GM18517 (cell line): Measurements from ENCODE around the gene THRSP.
"Not testable (repeated sequence)": the region's sequence is repeated elsewhere in the genome, so short reads cannot be mapped to it uniquely, and the experiment has no call there.

ENCODE experiments used
- ATAC-seq: cut with Tn5 transposase; IDR thresholded peaks from one replicate; pipeline ENCODE4 v1.9.1; 2021; ENCODE audit warnings: mild to moderate bottlenecking, moderate library complexity; ENCODE audit not compliant: unreplicated experiment

The THRSP gene

DNA sequence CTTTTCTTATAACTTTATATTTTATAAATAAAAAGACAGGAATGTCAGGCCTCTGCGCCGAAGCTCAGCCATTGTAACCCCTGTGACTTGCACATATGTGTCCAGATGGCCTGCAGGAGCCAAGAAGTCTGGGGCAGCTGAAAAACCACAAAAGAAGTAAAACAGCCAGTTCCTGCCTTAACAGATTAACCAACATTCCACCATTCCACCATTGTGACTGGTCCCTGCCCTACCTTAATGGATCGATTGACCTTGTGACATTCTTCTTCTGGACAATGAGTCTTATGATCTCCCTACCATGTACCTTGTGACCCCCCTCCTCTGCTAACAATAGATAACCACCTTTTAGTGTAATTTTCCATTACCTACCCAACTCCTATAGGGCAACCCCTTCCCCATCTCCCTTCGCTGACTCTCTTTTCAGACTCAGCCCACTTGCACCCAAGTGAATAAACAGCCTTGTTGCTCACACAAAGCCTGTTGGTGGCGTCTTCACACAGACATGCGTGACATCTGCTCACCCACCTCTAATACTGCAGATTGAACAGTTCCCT, 22.9 kb downstream of the THRSP start:
- ATAC-seq = not testable (repeated sequence)

DNA sequence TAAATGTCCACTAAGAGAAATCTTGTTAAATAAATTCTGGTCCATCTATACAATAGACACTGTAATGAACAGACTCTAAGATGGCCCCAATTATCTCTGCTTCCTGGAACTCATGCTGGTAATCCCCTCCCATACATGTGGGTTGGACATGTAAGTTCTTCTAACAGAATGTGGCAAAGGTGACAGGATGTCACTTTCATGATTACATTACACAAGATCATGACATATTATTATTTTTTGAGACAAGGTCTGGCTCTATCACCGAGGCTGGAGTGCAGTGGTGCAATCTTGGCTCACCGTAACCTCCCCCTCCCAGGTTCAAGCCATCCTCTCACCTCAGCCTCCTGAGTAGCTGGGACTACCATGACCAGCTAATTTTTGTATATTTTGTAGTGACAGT, 30.6 kb downstream of the THRSP start:
- ATAC-seq = no peak

DNA sequence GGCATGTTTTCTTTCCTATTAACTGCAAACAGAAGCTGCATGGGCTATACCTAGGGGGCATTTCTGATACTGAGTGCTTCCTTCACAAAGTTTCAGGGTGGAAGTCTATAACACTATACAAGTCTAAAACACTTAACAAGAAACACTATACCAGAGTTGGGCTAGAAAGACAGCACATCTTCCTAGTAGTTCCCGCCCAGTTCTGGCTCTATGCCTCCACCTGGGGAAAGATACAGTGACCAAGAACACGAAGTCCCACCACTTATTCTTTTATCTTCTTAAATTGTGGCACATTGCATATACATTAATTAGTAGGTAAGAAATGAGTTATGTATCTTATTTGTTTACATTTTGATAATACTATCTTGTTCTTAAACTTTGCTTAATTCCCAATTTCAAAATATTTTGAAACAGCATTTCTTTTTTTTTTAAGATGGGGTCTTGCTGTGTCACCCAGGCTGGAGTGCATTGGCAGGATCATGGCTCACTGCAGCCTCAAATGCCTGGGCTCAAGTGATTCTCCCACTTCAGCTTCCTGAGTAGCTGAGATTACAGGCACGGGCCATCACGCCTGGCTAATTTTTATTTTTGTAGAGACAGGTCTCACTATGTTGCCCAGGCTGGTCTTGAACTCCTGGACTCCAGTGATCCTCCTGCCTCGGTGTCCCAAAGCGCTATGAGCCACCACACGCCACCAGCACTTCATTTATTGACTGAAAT, 34.2 kb downstream of the THRSP start:
- no peak for ATAC-seq

DNA sequence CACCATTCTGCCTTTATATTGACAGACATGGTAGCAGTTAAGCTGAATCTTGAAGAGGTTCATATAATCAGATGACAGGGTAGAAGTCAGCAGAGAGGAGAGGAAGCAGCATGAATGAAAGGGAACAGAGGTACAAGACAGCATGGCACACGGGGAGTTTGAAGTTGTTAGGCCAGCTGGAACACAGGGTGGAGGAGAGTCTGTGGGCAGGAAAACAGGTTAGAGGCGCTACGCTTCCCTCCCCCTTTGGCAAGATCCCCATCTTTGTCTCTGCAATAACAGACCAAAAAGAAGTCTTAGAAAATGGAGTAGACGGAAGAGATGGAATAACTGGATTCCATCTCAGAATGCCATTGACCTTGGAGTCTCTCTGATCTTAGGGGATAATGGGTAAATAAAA, 36.0 kb downstream of the THRSP start:
- ATAC-seq = no peak

DNA sequence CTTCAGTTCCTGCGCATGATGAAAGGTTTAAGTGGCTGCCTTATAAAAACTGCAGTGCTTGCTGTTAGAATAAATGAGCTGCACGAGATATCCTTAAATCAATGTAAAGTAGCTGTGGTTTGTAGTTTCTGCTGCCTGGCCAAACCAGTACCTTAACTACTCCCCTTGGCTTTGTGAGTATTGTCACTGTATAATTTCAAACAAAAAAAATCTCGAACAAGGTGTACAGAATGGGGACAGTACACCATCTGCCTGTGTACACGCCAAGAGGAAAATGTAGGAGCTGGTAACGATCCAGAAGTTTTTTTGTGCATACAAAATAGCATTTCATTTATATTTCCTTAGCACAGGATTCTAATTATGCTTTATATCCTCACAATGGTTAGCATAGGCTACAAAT, 36.6 kb downstream of the THRSP start:
- no peak for ATAC-seq

DNA sequence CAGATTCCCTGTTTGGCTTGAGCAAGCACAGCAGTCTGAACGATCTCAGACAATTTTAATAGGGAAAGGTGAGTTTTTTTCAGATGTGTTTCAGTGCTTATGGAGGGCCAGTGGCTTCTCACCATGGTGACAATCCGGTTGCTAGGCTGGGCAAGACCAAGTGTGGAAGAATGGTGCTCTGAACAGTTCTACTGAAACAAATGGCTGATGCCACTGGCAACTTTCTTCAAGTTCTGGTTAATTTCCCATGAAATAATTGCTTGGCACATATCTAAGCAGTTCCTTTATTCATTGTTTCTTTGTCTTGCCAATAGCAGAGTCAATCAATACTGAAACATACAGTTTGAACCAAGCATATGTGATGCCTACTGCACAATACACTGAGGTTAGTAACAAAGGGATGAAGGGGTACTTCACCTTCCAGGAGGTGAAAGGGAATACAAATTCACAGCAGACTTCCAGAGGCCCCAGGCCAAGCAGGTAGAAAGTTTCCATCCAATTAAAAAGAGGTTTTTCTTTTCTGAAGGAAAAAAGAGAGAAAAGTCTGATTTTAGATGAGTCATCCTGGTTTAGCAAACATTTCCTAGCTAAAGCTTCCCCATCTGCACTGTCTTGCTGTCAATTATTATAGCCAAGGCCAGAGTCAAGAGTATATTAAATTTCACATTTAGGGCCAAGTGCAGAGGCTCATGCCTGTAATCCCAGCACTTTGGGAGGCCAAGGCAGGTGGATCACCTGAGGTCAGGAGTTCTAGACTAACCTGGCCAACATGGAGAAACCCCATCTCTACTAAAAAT, 37.2 kb downstream of the THRSP start:
- no peak for ATAC-seq

DNA sequence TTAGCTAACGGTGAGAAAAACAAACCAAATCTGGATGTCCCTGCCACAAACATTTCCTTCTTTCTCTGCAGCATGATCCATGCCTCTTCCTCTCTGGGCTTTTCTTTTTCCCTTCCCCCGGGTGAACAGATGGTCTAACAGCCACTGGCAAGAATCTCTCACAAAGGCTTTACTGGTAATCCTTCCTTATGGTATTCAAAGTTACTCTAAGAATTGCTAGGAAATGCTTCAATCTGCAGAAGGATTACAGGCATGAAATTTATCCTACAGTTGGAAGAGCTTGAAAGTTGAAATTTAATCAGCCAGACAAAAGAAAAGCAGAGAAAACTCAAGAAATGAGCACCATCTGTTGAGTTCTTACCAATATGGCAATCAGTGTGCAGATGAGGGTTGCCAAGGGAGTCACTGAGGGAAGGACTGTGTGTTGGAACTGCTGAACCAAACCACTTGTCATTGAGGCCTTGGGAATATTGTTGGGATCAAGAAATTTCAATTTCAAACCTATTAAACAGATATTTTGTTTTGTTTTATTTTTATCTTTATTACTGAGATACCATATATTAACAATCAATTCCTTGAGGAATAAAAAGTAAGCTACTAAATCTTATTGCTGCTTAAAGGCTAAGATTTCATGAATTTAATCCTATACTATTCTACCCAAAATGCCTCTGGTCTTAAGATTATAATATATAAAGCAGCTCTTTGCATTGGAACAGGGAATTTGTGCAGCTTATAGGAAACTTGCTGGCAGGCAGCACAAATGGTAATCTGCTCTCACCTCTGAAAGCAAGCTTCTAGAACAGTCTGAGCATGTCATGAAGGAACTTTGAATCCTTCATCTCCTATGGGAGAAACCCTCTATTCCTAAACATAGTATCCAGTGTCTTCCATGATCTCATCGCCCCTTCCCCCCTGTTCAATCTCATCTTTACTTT, 45.7 kb downstream of the THRSP start:
- no peak for ATAC-seq

DNA sequence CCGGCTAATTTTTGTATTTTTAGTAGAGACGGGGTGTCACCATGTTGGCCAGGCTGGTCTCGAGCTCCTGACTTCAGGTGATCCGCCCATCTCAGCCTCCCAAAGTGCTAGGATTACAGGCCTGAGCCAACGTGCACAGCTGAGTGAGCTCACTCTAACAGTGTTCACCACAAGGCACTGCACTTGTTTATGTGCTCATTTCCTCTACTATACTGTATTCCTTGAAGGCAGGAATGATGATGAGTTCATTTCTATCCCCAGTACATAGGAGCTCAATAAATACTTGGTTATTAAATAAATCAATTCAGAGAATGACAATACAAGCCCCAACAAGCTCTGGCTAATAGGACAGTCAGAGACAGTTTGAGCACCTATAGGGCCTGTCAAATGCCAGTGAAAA, 46.7 kb downstream of the THRSP start:
- no peak for ATAC-seq

DNA sequence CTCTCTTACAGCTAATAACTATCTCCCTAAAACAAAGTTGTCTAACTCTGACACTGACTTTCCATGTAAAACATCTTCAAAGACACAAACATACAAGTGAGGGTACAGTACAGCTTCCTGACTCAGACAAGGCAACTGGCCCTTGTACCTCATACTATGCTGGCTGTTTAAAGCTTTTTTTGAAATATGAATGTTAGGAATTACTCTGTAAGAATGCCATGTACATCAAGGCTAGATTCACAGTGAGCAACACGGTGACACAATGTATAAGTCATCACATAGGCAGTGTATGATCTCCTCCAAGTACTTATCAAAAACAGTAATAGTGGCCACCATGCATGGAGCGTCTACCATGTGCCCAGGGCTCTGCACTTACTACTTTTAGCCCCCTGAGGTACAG, 47.2 kb downstream of the THRSP start:
- ATAC-seq = no peak

DNA sequence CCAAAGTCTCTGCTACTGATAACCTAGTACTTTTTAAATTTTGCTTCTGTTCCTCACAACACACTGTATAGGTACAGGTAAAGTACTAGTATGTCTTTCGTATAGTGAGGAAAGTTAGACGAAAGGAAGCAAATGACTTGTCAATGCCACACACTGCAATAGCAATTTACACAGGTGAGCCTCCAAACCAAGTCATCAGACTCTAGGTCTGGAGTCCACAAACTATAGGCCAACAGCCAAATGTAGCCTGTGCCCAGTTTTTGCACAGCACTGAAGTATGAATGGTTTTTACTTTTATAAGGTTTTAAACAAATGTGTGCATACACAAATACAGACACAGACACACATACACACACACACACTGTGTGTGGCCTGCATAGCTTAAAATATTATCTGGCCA, 47.6 kb downstream of the THRSP start:
- ATAC-seq = no peak

DNA sequence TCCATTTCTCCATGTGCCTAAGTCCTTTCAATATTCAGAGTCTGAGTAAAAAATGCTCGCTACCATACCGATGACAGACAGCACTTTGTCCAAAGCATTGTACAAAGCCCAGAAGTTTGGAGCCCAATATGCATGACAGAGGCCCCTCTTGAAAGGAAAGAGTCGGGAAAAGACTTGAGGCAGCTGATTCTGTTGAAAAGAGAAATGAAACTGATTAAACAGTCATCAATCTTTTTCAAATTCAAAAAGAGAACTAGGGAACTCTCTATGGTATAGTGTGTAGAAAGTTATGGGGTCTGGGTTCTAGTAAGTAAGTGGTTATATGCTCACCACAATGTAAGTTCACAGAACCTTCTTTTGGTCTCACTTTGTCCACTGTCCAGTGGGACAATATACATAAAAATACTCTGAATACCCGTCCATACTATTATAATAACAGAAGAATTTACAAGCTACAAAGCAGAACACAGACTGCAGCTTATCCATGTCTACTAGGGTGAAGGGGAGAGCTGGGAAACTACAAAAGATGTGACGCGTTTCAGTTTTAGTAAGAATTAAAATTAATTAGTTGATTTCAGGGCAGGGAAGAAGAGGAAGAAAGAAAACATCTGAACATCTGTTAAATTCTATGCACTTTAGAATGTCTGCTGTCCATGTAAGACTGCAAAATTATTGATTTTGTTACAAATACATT, 49.1 kb downstream of the THRSP start:
- ATAC-seq = no peak
